Fibroblast of lung (primary cell): ENCODE measurements around the gene ARSJ.

Experiments used
- CTCF ChIP-seq, 2 donors: IDR thresholded peaks in 1 of 2; conservative IDR thresholded peaks in 1 of 2; 1 replicate in 1 of 2; 2 replicates in 1 of 2; pipeline ENCODE4 v1.5.1; 2011 to 2012; ENCODE audit warnings: low read length in 2 of 2, control low read depth in 1 of 2, inconsistent platforms in 1 of 2, low read depth in 1 of 2, mild to moderate bottlenecking in 1 of 2
- EZH2 ChIP-seq: IDR thresholded peaks from 2 replicates; pipeline ENCODE4 v1.5.1; 2012; ENCODE audit warnings: low read length, control low read depth, mild to moderate bottlenecking; ENCODE audit errors: missing control alignments

GRCh38 chr4:113955411-113955810, 24.0 kb downstream of the ARSJ start:
- TF ChIP-seq CTCF (conservative IDR thresholded peaks at IDR 0.05 in 1 of 2, IDR thresholded peaks at IDR 0.05 in 1 of 2; ENCODE audit: low read depth in 1 of 2, low read length in 2 of 2), result no peak
- no peak for TF ChIP-seq EZH2
